GM11168 (cell line): ENCODE data around the gene BEND7.

Experiments
- in situ Hi-C: fragments of 300-500 bp; cut with MboI; formaldehyde crosslinking; loops from one replicate; pipeline ENCODE4 v1.12.0; 2022; ENCODE audit warnings: low sequenced_read_pairs; ENCODE audit not compliant: unreplicated experiment

BEND7 gene

GRCh38 chr10:13485623-13486022 lies 43.2 kb downstream of the BEND7 start:
- in situ Hi-C loops, result no loop called here

DNA sequence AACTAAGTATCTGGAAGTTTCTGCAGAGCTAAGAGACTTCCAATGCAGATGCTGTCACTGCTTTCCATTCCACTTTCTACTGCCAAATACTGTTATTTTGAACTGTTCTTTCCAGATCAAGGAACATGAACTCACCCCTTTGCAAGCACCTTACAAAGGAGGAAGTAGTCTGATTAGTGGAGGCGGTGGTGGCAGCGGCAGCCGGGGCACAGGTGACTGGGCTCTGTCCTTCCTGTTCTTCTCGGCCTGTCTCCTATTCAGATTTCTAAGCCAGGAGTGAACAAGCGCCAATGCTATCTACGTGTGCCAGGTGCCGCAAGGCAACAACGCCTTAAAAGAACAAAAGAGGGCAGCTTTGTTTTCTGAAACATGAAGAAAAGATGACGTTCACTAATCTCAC lies 44.9 kb downstream of the BEND7 start:
- in situ Hi-C loops, result no loop called here

DNA sequence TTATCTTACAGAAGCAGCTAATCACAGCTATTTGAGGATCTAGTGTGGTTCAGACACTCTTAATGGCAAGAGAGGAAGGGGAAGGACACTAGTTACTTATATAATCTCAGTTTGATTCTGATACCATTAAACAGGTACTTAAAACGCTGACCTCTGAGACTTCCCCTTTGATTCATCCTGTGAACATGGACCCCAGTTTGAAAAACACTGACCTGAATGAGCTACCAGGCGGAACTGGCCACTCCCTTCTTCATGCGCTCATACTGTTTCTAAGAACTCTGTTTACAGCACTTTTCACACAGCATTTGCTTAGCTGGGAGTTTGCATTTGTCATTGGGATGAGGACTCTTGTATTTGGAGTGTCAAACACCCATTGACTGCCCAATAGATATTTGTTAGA lies 45.7 kb downstream of the BEND7 start:
- in situ Hi-C loops, result no loop called here

DNA sequence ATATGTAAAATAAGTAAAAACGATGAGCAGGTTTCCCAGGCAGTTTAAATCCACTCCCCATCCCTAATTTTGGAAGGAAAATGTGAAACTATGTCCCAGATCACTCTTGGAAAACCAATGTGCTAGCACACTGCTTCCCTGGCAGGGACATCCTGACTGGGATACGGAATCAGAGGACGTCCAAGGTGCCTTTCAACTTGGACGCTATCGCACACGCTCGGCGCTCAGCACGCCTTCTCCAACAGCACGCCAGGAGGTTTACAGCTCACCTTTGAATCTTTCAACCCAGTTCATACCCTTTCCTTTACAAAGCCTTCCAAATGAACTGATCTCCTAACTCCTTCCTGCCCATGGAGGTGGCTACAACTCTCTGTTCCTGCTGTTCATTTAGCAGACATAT lies 47.1 kb downstream of the BEND7 start:
- in situ Hi-C loops, result no loop called here

GRCh38 chr10:13475124-13475523 lies 53.7 kb downstream of the BEND7 start:
- in situ Hi-C loops, result no loop called here

- in situ Hi-C loops, result no loop called here
These were observed 54.8 kb downstream of the BEND7 start for GRCh38 chr10:13473986-13474385.

DNA sequence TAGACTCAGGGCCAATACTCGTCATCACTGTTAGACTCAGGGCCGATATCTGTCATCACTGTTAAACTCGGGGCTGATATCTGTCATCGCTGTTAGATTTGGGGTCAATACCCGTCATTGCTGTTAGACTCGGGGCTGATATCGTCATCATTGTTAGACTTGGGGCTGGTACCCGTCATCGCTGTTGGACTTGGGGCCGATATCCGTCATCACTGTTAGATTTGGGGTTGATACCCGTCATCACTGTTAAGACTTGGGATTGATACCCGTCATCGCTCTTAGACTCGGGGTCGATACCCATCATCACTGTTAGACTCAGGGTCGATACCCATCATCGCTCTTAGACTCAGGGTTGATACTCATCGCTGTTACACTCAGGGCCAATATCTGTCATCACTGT lies 56.5 kb downstream of the BEND7 start:
- in situ Hi-C loops, result no loop called here

DNA sequence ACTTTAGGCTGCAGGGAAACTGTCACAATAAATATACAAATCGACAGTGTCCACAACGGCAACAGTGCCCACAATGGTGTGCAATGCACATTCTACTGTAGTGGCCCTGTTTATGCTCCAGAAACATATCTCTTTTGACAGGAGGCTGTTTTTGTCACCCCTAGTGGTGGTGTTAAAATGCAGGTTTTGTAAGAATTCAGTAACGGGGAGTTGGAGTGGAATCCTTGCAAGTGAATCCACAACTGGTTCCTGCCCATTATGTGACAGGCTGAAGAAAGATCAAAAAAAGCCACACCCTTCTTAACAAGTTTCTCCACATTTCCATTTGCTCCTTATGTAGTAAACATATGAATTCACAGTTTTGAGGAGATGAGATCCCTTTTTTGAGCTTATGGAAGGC lies 58.5 kb downstream of the BEND7 start:
- in situ Hi-C loops, result no loop called here

- in situ Hi-C loops, result no loop called here
These were observed 66.3 kb downstream of the BEND7 start for GRCh38 chr10:13462551-13462950.

DNA sequence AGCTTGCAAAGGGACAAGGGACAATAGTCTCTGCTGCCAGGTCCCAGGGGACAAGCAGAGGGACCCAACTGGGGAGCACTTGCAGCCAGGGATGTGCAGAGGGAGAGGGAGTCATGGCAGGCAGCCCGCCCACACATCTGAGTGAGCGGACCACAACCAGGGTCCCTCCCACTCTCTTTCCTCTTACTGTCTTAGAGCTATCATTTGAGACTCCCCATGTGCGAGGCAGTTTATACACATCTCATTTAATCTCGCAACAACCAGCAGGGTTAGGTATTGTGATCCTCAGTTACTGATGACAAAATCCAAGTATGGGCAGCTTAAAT lies 70.2 kb downstream of the BEND7 start:
- in situ Hi-C loops, result no loop called here

DNA sequence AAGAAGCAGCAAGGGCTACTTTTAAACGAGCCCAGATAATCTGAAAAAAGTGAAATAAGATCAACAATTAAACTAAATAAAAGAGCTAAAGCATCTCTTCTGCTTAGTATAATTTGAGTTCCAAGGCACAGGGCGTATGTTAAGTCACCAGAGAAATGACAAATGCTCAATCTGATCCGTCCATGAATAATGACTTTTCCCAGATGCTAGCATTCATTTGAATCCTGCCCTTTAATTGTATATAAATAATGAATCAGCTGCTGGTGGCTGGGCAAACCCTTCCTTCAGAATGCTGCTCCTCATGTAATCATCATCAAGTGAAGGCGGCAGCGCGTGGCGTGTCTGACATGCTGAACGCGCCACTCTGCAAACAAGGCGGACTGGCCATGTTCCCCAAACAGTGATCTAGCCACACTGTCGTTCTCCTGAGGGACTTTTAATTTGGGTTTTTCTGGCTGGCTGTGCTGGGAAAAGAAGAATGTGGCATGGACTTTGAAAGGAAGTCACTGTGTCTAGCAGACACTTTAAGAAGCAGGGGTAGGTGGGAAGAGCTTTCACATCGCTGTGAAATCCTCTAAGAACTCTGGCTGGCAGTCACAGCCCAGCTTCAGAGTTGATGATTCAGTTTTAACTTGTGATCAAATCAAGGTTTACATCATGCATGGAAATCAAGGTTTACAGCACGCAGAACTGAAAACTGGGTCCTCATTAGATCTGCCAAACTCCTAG lies 70.7 kb downstream of the BEND7 start:
- in situ Hi-C loops, result no loop called here

DNA sequence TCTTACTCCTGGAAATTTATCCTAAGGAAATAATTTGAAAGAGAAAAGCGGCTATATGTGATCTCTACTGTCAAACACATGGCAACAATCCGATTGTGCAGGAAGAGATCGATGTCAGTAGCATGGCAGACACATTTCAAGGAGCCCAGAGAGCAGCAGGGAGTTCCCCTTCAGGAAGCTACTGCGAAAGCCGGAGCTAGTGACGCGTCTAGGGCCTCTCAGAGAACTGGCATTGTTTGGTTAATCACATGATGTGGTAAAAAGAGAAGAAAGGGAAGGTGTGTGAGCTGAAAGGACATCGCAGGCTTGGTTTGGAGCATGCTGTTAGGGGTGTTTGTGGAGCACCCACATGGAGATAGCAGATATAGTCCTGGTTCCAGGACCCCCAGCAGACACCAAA lies 74.9 kb downstream of the BEND7 start:
- in situ Hi-C loops, result no loop called here

DNA sequence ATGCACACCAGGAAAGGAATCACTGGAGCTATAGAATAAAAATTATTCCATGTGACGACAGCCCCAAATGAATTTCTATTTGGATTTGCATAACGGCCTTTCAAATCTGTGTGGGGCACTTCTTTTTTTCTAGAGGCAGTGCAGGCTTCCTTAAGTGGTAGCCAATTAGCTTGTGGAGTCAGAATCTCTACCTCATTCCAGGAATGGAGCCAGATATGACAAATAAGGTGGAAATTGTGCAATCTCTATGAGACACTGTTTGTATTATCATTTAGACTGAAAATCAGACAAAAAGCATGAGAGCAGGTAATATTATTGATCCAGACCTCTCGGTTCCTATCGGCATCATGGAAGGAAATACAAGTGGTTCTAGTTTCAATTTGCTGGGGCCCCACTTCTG lies 78.7 kb downstream of the BEND7 start:
- in situ Hi-C loops, result no loop called here

GRCh38 chr10:13449296-13449695 lies 79.5 kb downstream of the BEND7 start:
- in situ Hi-C loops, result loop anchor here (10.0 kb wide), 1 partner anchor 74 kb away; no protein-coding TSS in a partner anchor

DNA sequence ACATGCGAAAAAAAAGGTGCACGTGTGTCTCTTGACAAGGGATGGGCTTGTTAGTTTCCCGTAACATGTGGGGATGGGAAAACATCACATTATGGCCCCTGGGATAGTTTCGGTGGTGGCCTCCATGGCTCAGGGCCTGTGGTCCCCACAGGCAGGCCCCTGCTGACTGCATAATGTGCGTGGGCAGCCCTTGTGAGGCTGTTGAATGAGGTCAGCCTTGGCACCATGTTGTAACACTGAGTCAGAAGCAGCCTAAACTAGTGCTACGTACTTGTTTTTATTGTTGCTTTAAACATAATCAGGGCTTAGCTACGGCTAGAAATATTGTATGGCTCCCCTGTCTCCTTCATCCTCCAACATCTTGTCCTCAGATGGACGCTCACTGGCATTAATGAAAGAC lies 80.6 kb downstream of the BEND7 start:
- in situ Hi-C loops, result loop anchor here (10.0 kb wide), 1 partner anchor 73 kb away; no protein-coding TSS in a partner anchor

DNA sequence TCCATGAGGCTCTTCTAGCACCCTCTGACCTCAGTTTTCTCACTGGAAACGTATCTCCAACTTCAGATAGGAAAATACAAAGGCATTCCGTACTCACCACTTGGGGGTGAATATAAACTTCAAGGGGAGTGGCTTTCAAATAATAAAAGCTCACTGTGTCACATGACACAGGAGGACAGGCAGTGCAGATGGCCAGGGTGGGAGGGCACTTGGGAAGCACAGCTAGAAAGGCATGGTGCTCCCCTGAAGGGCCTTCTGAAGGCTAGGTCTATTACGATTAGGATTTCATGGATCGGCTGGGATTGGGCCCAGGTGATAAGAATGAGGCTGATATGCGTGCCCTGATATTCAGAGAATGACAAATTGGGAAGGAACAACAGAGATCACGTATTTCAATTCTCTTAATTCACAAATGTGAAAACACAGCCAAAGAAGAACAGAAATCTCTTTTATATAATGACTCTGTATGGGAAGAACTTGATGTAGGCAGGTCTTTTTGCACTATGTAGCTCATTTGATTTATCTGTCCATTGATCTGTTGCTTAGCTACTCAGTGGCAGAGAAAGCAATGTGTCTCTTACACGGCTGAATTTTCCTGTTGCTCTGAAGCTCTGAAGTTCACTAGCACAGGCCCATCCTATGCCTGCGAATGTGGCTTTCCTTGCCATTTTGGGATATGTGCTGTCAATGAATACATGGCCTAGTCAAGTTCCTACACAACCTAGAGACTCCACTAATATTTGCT lies 83.0 kb downstream of the BEND7 start:
- in situ Hi-C loops, result loop anchor here (10.0 kb wide), 1 partner anchor 71 kb away; no protein-coding TSS in a partner anchor

- in situ Hi-C loops, result loop anchor here (10.0 kb wide), 1 partner anchor 67 kb away; no protein-coding TSS in a partner anchor
These were observed 87.3 kb downstream of the BEND7 start for GRCh38 chr10:13441476-13441875.

- in situ Hi-C loops, result loop anchor here (10.0 kb wide), 1 partner anchor 66 kb away; no protein-coding TSS in a partner anchor
These were observed 88.4 kb downstream of the BEND7 start for GRCh38 chr10:13440185-13441061.

GRCh38 chr10:13439313-13440184 lies 89.3 kb downstream of the BEND7 start:
- in situ Hi-C loops, result loop anchor here (10.0 kb wide), 1 partner anchor 65 kb away; no protein-coding TSS in a partner anchor
